ENCODE data around the gene ARPC1B.
A peak's percentile ranks its signal among the peaks of the same experiment; 100 is the strongest.

The ARPC1B gene

DNA sequence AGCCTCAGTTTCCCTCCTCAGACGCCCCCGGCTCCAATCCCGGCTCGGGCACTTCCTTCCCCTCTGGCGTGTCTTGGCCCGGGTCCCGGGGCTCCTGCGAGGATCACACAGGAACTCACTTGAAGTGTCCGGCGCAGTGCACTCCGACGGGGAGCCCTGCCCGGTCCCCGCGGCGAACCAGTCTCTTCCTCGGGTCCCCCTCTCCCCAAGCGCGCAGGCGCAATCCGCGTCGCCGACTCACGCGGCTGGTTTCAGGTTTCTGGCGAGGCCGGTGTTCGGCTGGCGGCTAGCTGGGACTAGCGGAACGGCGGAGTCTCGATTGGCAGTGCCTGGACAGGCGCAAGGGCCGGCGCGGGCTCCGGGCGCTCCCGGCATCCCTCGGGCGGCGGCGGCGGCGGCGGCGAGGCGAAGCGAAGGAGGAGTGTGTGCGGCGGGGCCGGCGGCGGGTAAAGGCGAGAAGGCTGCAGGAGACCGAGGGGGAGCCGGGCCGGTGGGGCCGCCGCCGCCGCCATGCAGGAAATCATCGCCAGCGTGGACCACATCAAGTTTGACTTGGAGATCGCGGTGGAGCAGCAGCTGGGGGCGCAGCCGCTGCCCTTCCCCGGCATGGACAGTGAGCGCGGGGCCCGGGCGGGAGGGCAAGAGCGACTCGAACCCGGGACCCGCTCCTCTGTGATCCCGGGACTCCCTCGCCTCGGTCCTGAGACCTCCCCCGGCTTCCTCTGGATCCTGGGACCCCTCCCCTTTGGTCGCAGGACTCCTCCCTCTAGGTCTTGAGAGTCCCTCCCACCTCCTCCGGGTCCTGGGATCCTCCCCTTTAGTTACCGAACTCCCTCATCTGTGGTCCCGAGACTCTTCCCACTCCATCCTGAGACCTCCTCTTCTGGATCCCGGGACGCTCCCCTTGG is 64.3 kb downstream of the ARPC1B start, which contains the start of the genes CPSF4 and PTCD1:
Gene CPSF4 (plus strand): TSS at position 371 of the 908 bp plus-strand sequence. CDS start 140 bp downstream, at position 511.
Gene PTCD1 (minus strand): TSS at position 226 of the 908 bp plus-strand sequence. CDS start 3,556 bp downstream, outside the sequence.
- in situ Hi-C loops (cut with HindIII; ENCODE audit: low pct_ligation_motif_present, low sequenced_read_pairs), result no loop called here
- peak within 1 kb of the TSS; percentile 94 for H3K4me3 ChIP-seq (ENCODE audit: low read depth, low read length)
- H3K36me3 ChIP-seq (replicated peaks), result peaks cover 9% of the 10 kb centered on the region
- peak; percentile 94 for DNase-seq
- no peaks in the 10 kb centered on the region for H3K27me3 ChIP-seq (replicated peaks)
- TF ChIP-seq, protein P1, sequence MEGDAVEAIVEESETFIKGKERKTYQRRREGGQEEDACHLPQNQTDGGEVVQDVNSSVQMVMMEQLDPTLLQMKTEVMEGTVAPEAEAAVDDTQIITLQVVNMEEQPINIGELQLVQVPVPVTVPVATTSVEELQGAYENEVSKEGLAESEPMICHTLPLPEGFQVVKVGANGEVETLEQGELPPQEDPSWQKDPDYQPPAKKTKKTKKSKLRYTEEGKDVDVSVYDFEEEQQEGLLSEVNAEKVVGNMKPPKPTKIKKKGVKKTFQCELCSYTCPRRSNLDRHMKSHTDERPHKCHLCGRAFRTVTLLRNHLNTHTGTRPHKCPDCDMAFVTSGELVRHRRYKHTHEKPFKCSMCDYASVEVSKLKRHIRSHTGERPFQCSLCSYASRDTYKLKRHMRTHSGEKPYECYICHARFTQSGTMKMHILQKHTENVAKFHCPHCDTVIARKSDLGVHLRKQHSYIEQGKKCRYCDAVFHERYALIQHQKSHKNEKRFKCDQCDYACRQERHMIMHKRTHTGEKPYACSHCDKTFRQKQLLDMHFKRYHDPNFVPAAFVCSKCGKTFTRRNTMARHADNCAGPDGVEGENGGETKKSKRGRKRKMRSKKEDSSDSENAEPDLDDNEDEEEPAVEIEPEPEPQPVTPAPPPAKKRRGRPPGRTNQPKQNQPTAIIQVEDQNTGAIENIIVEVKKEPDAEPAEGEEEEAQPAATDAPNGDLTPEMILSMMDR (IDR thresholded peaks at IDR 0.05; ENCODE audit: low read depth, low read length, missing control alignments), result no peak
- peak within 1 kb of the TSS; percentile 71 for H3K27ac ChIP-seq

DNA sequence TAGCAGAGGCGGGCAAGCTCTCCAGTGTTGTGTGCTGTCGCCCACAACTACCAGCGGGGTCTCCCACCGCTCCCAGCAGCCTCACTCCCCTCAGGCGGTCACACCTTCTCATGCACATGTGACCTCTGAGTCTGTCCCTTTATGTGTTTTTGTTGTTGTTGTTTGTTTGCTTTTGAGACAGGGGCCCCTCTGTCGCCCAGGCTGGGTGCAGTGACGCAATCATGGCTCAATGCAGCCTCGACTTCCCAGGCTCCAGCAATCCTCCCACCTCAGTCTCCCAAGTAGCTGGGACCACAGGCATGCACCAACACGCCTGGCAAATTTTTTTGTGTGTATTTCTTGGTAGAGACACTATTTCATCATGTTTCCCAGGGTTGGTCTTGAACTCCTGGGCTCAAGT is 65.7 kb downstream of the ARPC1B start:
- no peak for DNase-seq
- Histone ChIP-seq H3K4me3 (ENCODE audit: low read depth, low read length) (peak overlapping the region; percentile 94), H3K27me3 (replicated peaks) (no peaks in the 10 kb centered on the region), H3K36me3 (replicated peaks) (peaks cover 9% of the 10 kb centered on the region), H3K27ac (no peak overlapping the region)
- TF ChIP-seq, protein P1 (IDR thresholded peaks at IDR 0.05; ENCODE audit: low read depth, low read length, missing control alignments), result no peak
- in situ Hi-C loops (cut with HindIII; ENCODE audit: low pct_ligation_motif_present, low sequenced_read_pairs), result no loop called here
